T-helper 1 cell (primary cell): Measurements from ENCODE around the gene ANTXR1.
"Not testable (repeated sequence)": the region's sequence is repeated elsewhere in the genome, so short reads cannot be mapped to it uniquely, and the experiment has no call there.

Source experiments
- DNase-seq, 5 donors: peaks; one replicate each; pipeline ENCODE4 v3.0.0-alpha.2; 2012 to 2020

The ANTXR1 gene

GRCh38 chr2:69214898-69215297 lies 201.9 kb downstream of the ANTXR1 start:
- DNase-seq: no peak

- no peak for DNase-seq
These were observed 203.8 kb downstream of the ANTXR1 start for GRCh38 chr2:69216535-69217332.

GRCh38 chr2:69217333-69218080 lies 204.5 kb downstream of the ANTXR1 start:
- no peak for DNase-seq

GRCh38 chr2:69221512-69221911 lies 208.5 kb downstream of the ANTXR1 start:
- DNase-seq: no peak

GRCh38 chr2:69221960-69222751 lies 209.2 kb downstream of the ANTXR1 start:
- DNase-seq: no peak

- DNase-seq: no peak
These were observed 210.1 kb downstream of the ANTXR1 start for GRCh38 chr2:69222953-69223658.

GRCh38 chr2:69223759-69224511 lies 211.0 kb downstream of the ANTXR1 start:
- DNase-seq: no peak

- no peak for DNase-seq
These were observed 211.5 kb downstream of the ANTXR1 start for GRCh38 chr2:69224512-69224837.

- DNase-seq: no peak
These were observed 213.0 kb downstream of the ANTXR1 start for GRCh38 chr2:69225933-69226332.

- DNase-seq: no peak
These were observed 213.9 kb downstream of the ANTXR1 start for GRCh38 chr2:69226903-69227302.

GRCh38 chr2:69227716-69228115 lies 214.7 kb downstream of the ANTXR1 start:
- no peak for DNase-seq

GRCh38 chr2:69230946-69231345 lies 218.0 kb downstream of the ANTXR1 start:
- DNase-seq: not testable (repeated sequence)

- DNase-seq: no peak
These were observed 218.8 kb downstream of the ANTXR1 start for GRCh38 chr2:69231612-69232277.

GRCh38 chr2:69235835-69236234 lies 222.9 kb downstream of the ANTXR1 start:
- DNase-seq: not testable (repeated sequence)

GRCh38 chr2:69237070-69237670 lies 224.2 kb downstream of the ANTXR1 start:
- no peak for DNase-seq

- no peak for DNase-seq
These were observed 225.6 kb downstream of the ANTXR1 start for GRCh38 chr2:69238449-69239031.

- DNase-seq: no peak
These were observed 228.1 kb downstream of the ANTXR1 start for GRCh38 chr2:69241093-69241492.

GRCh38 chr2:69241664-69242514 lies 228.9 kb downstream of the ANTXR1 start:
- DNase-seq: no peak

- no peak for DNase-seq
These were observed 229.7 kb downstream of the ANTXR1 start for GRCh38 chr2:69242651-69243051.

GRCh38 chr2:69243652-69244051 lies 230.7 kb downstream of the ANTXR1 start:
- DNase-seq: no peak
